OCI-LY7 (cell line): ENCODE measurements around the gene SCLT1. TPM values are rescaled to one million over a fixed set of nuclear protein-coding genes. Genes with fewer than 3 reads are reported as not detected.

ENCODE experiments used
- BruUV-seq: library from RNA; stranded (reverse); fragments of 400-500 nt; replicated peaks from 2 replicates; lab custom pipeline; 2021; lab: Mats Ljungman, UMichigan
- CTCF ChIA-PET: fragments of 300-600 bp; sonication (Branson Sonifier 250); formaldehyde crosslinking; loops from one replicate; lab custom pipeline; 2022; ENCODE audit warnings: antibody characterized with exemption; ENCODE audit not compliant: unreplicated experiment; lab: Charles Lee
- POLR2A ChIA-PET: fragments of 300-600 bp; sonication (Branson Sonifier 250); formaldehyde crosslinking; loops from one replicate; lab custom pipeline; 2022; ENCODE audit warnings: antibody characterized with exemption; lab: Charles Lee
- DNase-seq: peaks from one replicate; pipeline ENCODE4 v3.0.0-alpha.2; 2015; ENCODE audit warnings: low spot score
- H2AFZ ChIP-seq: fragments of 200-600 bp; sonication (generic), shearing (Covaris generic); 2 replicates; pipeline ENCODE4 v1.6.1; 2014; ENCODE audit warnings: mild to moderate bottlenecking, antibody characterized with exemption, low read length, moderate library complexity
- H3K27ac ChIP-seq: fragments of 200-600 bp; sonication (generic); 2 replicates; pipeline ENCODE4 v1.5.1; 2014; ENCODE audit warnings: mixed run types, low read depth, mild to moderate bottlenecking, moderate library complexity, low read length, inconsistent platforms; ENCODE audit not compliant: poor library complexity, severe bottlenecking
- H3K36me3 ChIP-seq: fragments of 200-600 bp; sonication (generic); 2 replicates; pipeline ENCODE4 v1.6.1; 2014; ENCODE audit warnings: mild to moderate bottlenecking, antibody characterized with exemption, low read length, moderate library complexity, mixed read lengths; ENCODE audit not compliant: insufficient read depth
- H3K4me1 ChIP-seq: fragments of 200-600 bp; sonication (generic); 2 replicates; pipeline ENCODE4 v1.5.1; 2014; ENCODE audit warnings: mild to moderate bottlenecking, low read length; ENCODE audit not compliant: insufficient read depth, poor library complexity, severe bottlenecking
- H3K4me2 ChIP-seq: fragments of 200-600 bp; sonication (generic); 2 replicates; pipeline ENCODE4 v1.6.1; 2014; ENCODE audit warnings: mild to moderate bottlenecking, low read length
- H3K4me3 ChIP-seq: fragments of 200-600 bp; sonication (generic); 2 replicates; pipeline ENCODE4 v1.5.1; 2014; ENCODE audit warnings: mild to moderate bottlenecking, low read depth, low read length; ENCODE audit not compliant: poor library complexity, severe bottlenecking
- H3K79me2 ChIP-seq: fragments of 200-600 bp; sonication (generic); 2 replicates; pipeline ENCODE4 v1.6.1; 2016; ENCODE audit warnings: low read depth, mild to moderate bottlenecking, low read length, moderate library complexity, mixed read lengths; ENCODE audit not compliant: insufficient read depth
- H3K9me2 ChIP-seq: fragments of 200-600 bp; sonication (generic); 2 replicates; pipeline ENCODE4 v1.6.1; 2016; ENCODE audit warnings: mild to moderate bottlenecking, low read length, mixed read lengths; ENCODE audit not compliant: insufficient read depth
- H3K9me3 ChIP-seq: fragments of 200-600 bp; sonication (generic); 2 replicates; pipeline ENCODE4 v1.6.1; 2014; ENCODE audit warnings: mild to moderate bottlenecking, mixed run types, low read length, mixed read lengths
- H4K20me1 ChIP-seq: fragments of 200-600 bp; sonication (generic); 2 replicates; pipeline ENCODE4 v1.6.1; 2014; ENCODE audit warnings: mild to moderate bottlenecking, antibody characterized with exemption, low read length, moderate library complexity, mixed read lengths; ENCODE audit not compliant: insufficient read depth
- EZH2phosphoT487 ChIP-seq: fragments of 200-600 bp; sonication (generic); IDR thresholded peaks from 2 replicates; pipeline ENCODE4 v1.6.1; 2018; ENCODE audit warnings: low read depth, borderline replicate concordance, mild to moderate bottlenecking, mixed run types, antibody characterized with exemption, low read length, moderate library complexity, mixed read lengths
- intact Hi-C: fragments of 100-400 bp; cut with micrococcal nuclease; formaldehyde crosslinking; loops from one replicate; pipeline ENCODE4 v1.10.0; 2022; ENCODE audit not compliant: unreplicated experiment
- total RNA-seq, 2 experiments: library from RNA; depleted of rRNA in 1 of 2; stranded (reverse); fragments of >200 nt in 1 of 2; shearing (Covaris generic) in 1 of 2; gene quantifications; 2 replicates each; pipeline ENCODE4 v1.2.3, GENCODE V29; 2014 to 2022
- TF ChIP-seq, protein P1 (sequence below): fragments of 200-600 bp; sonication (generic); conservative IDR thresholded peaks from 2 replicates; pipeline ENCODE4 v1.5.1; 2014; ENCODE audit warnings: mild to moderate bottlenecking, antibody characterized with exemption, low read length, moderate library complexity, mixed read lengths

Gene SCLT1
- total RNA-seq, 2 experiments from 2014 or later = 36.9 to 42.0 TPM

DNA sequence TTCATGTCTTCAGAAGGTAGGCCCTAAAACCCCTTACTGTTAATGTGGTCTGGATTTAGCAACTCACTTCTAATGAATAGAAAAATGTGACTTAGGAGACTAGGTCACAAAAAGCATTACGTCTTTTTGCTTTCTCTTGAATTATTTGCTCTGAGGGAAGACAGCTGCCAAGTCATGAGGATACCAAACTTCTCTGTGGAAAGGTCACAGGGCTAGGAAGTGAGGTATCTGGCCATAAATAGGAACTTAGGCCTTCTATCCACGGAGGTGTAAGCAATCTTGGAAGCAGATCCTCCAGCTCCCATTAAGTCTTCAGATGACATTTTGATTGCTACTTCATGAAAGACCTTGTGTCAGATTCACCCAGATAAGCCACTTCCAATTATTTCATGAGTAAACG lies 163.3 kb downstream of the SCLT1 start:
- ChIA-PET POLR2A (no interaction called here), CTCF (no interaction called here)
- BruUV-seq = no TSS peak
- no peaks in the 10 kb centered on the region for H4K20me1 ChIP-seq
- H3K36me3 ChIP-seq = peaks cover 12% of the 10 kb centered on the region
- no peaks in the 10 kb centered on the region for H3K4me1 ChIP-seq
- no peaks in the 10 kb centered on the region for H3K9me2 ChIP-seq
- no peak for DNase-seq
- H3K4me3 ChIP-seq = no peak overlapping the region
- no peak overlapping the region for H3K4me2 ChIP-seq
- no peak overlapping the region for H3K27ac ChIP-seq
- H3K9me3 ChIP-seq = no peaks in the 10 kb centered on the region
- H3K79me2 ChIP-seq = no peaks in the 10 kb centered on the region
- intact Hi-C loops = no loop called here
- TF ChIP-seq, protein P1, sequence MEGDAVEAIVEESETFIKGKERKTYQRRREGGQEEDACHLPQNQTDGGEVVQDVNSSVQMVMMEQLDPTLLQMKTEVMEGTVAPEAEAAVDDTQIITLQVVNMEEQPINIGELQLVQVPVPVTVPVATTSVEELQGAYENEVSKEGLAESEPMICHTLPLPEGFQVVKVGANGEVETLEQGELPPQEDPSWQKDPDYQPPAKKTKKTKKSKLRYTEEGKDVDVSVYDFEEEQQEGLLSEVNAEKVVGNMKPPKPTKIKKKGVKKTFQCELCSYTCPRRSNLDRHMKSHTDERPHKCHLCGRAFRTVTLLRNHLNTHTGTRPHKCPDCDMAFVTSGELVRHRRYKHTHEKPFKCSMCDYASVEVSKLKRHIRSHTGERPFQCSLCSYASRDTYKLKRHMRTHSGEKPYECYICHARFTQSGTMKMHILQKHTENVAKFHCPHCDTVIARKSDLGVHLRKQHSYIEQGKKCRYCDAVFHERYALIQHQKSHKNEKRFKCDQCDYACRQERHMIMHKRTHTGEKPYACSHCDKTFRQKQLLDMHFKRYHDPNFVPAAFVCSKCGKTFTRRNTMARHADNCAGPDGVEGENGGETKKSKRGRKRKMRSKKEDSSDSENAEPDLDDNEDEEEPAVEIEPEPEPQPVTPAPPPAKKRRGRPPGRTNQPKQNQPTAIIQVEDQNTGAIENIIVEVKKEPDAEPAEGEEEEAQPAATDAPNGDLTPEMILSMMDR = no peak
- TF ChIP-seq EZH2phosphoT487 = no peak
- no peak overlapping the region for H2AFZ ChIP-seq

DNA sequence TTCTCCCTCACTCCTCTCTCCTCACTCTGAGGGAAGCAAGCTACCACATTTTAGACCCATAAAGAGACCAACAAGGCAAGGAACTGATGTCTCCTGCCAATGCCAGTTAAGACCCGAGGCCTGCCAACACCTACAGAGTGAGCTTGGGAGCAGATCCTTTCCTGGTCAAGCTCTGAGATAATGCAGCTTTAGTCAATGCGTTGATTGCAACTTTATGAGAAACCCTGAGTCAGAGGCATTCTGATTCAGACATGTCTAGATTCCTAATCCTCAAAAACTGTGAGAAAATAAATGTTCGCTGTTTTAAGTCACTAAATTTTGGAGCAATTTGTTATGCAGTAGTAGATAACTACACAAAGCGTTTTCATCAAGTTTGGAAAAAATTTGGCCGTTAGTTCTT lies 168.4 kb downstream of the SCLT1 start:
- H3K36me3 ChIP-seq = peaks cover 12% of the 10 kb centered on the region
- H4K20me1 ChIP-seq = no peaks in the 10 kb centered on the region
- no peaks in the 10 kb centered on the region for H3K4me1 ChIP-seq
- no peaks in the 10 kb centered on the region for H3K79me2 ChIP-seq
- H3K9me2 ChIP-seq = no peaks in the 10 kb centered on the region
- POLR2A ChIA-PET = interaction anchor here (0.6 kb wide), 1 partner anchor 236 kb away, joined by 3 read pairs; no protein-coding TSS in a partner anchor
- intact Hi-C loops = no loop called here
- no peak overlapping the region for H3K4me3 ChIP-seq
- DNase-seq = no peak
- H3K9me3 ChIP-seq = no peaks in the 10 kb centered on the region
- no peak overlapping the region for H3K27ac ChIP-seq
- no TSS peak for BruUV-seq
- CTCF ChIA-PET = no interaction called here
- no peak overlapping the region for H3K4me2 ChIP-seq
- no peak overlapping the region for H2AFZ ChIP-seq
- TF ChIP-seq EZH2phosphoT487 = no peak
- TF ChIP-seq, protein P1 = no peak

DNA sequence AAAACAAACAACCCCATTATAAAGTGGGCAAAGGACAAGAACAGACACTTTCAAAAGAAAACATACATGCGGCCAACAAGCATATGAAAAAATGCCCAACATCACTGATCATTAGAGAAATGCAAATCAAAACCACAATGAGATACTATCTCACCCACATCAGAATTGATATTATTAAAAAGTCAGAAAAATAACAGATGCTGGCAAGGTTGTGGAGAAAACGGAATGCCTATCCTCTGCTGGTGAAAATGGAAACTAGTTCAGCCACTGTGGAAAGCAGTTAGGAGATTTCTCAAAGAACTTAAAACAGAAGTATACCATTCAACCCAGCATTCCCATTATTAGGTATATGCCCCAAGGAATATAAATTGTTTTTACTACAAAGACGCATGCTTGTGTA lies 171.4 kb downstream of the SCLT1 start:
- Histone ChIP-seq H3K4me3 (no peak overlapping the region), H2AFZ (no peak overlapping the region), H3K79me2 (no peaks in the 10 kb centered on the region), H3K4me1 (no peaks in the 10 kb centered on the region), H3K4me2 (no peak overlapping the region), H3K9me2 (no peaks in the 10 kb centered on the region), H3K27ac (no peak overlapping the region), H3K9me3 (no peaks in the 10 kb centered on the region), H4K20me1 (no peaks in the 10 kb centered on the region), H3K36me3 (peaks cover 8% of the 10 kb centered on the region)
- BruUV-seq = no TSS peak
- DNase-seq = no peak
- ChIA-PET POLR2A (no interaction called here), CTCF (no interaction called here)
- no peak for TF ChIP-seq EZH2phosphoT487
- TF ChIP-seq, protein P1 = no peak
- intact Hi-C loops = no loop called here
